ENCODE measurements around the gene CENPA.

Gene CENPA

DNA sequence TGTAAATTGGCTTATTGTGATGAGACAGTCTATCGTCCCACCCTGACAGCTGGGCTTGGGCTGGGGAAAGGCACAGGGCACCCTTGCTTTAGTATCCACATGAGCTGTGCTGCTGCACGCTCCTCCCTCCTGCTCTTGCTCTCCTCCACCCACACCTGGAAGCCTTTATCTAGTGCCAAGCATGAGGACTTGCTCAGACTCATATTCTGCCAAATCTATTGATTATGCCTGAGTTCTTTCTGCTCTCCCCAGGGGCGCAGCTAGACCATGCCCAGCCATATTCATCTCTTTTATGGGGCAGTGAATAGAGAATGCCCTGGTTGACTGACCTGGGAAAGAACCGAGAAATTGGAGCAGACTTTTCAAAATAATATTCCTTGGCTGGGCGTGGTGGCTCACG is 33.1 kb downstream of the CENPA start:
- no peak for TF ChIP-seq GATA1 (IDR thresholded peaks at IDR 0.05; ENCODE audit: low read depth, low read length)
- no peak for DNase-seq

DNA sequence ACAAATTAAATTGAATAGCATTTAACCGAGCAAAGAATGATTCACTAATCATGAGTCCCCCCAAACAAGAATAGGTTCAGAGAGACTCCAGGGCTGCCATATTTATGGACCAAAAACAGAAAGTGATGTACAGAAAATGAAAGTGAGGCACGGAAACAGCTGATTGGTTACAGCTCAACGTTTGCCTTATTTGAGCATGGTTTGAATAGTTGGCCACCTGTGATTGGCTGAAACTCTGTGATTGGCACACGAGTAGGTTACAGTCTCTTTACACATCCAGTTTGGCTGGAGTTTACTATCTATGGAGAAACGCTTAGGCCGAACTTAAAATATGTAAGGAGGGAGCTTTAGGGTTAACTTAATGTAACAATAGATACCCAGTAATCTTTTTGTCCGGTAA is 35.1 kb downstream of the CENPA start:
- peak in 1 of 2 experiments; percentile 13 for DNase-seq

DNA sequence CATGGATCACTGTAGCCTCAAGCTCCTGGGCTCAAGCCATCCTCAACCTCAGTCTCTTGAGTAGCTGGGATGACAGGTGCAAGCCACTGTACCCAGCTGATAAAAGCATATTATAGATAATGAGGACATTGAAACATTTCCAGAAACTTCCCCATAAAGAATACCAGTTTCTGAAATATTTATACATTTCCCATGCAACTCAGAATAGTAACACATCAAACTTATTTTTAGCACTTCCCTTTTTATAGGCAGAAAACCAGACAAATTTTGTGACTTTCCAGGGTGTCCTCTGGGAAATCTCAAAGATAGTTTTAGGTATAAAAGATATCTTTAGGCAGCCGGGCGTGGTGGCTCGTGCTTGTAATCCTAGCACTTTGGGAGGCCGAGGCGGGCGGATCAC is 37.0 kb downstream of the CENPA start:
- no peak for DNase-seq
- no peak for TF ChIP-seq POLR2A (IDR thresholded peaks at IDR 0.05; ENCODE audit: low read length)
- no peak for TF ChIP-seq GATA1 (IDR thresholded peaks at IDR 0.05; ENCODE audit: low read depth, low read length)

More for the DNA sequence above, 35.1 kb downstream of the CENPA start:
- TF ChIP-seq POLR2A (IDR thresholded peaks at IDR 0.05; ENCODE audit: low read length): no peak
- TF ChIP-seq GATA1 (IDR thresholded peaks at IDR 0.05; ENCODE audit: low read depth, low read length): no peak

DNA sequence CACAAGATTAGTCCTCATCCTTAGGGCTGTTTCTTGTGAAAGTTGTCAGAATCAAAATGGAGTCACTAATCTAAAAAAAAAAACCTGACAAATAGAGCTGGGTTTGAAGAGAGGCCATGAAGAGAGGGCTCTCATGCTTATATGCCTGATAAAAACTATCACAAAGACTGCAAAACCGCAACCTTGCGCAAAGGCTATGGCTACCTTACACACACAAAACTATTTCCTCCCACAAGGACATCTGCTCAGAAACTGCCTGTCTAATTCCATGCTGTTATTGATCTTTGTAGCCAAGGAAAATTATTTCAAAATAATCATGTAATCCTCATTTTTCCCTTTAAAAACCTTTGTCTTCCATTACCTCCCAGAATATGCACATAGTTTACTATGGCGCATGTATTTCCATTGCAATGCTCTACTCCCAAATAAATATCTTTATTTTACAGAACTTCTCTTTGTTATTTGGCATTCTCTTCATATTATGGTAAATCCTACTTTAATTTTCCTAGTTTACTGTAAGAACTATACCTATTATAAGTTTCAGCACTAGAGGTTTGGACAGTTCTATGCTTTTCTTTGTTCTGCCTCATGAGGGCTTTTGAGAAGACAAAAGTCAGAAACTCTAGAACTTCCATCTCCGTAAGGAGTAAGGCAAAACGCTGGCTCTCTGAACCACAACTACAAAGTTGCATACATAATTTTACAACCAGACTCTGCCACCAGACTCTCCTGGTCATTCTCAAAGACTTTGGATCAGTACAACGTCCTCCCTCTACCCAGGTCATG is 52.5 kb downstream of the CENPA start:
- no peak for DNase-seq
- TF ChIP-seq GATA1 (IDR thresholded peaks at IDR 0.05; ENCODE audit: low read depth, low read length): no peak
- TF ChIP-seq POLR2A (IDR thresholded peaks at IDR 0.05; ENCODE audit: low read length): no peak

DNA sequence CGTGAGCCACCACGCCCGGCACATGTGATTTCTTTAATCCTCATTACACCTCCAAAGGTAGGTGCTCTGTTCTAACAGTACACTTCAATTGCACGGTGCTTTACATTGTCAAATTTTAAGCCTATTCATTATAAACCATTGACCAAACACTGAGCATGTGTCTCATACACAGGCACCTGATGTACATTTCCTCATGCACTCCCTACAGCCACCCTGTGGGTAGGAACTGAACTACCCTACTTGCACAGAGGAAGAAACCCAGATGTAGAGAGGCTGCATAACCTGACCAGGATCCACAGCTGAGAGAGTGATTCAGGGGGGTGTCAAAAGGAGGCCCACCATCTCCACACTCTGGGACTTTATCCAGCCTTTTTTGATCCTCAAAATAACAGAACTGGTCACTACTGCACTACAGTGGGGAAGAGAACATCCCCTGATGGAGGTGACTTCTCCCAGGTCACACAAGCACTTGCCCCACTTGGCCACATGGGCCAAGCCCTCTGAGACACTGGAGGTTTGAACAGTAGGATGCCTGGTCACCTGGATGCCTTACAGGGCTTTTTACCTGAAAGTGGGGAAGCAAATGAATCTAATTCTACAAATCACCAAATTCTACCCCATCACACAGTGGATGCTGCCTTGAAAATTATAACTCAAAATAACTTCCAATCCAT is 55.2 kb downstream of the CENPA start:
- TF ChIP-seq POLR2A (IDR thresholded peaks at IDR 0.05; ENCODE audit: low read length): no peak
- TF ChIP-seq GATA1 (IDR thresholded peaks at IDR 0.05; ENCODE audit: low read depth, low read length): no peak
- peak in 1 of 2 experiments; percentile 12 for DNase-seq

DNA sequence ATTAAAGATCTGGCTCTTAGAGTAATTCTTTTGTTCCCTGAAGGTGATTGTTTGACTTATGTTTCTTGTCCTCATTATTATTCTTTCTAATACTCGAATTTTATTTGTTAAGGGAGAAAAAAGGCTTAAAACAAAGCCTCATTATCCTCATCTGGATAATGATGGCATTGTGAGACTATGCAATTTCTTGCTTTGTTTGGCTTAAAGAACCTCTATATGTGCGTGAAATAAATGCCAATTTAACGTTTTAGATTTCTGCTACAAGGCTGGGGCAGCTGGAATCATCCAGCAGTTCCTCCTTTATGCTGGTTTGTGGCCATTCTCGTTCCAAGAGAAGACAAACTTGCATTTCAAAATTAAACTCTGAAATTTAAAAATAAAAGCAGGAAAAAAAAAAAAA is 57.2 kb downstream of the CENPA start:
- TF ChIP-seq POLR2A (IDR thresholded peaks at IDR 0.05; ENCODE audit: low read length) (no peak), GATA1 (IDR thresholded peaks at IDR 0.05; ENCODE audit: low read depth, low read length) (no peak)
- DNase-seq: no peak
